ENCODE measurements around the gene HPCAL1.
A peak's percentile ranks its signal among the peaks of the same experiment; 100 is the strongest.

Gene HPCAL1

GRCh38 chr2:10338270-10339188, 35.8 kb downstream of the HPCAL1 start:
- DNase-seq = no peak

GRCh38 chr2:10339647-10340592, 37.2 kb downstream of the HPCAL1 start:
- no peak for DNase-seq

GRCh38 chr2:10340593-10340975, 37.9 kb downstream of the HPCAL1 start:
- DNase-seq = no peak

DNA sequence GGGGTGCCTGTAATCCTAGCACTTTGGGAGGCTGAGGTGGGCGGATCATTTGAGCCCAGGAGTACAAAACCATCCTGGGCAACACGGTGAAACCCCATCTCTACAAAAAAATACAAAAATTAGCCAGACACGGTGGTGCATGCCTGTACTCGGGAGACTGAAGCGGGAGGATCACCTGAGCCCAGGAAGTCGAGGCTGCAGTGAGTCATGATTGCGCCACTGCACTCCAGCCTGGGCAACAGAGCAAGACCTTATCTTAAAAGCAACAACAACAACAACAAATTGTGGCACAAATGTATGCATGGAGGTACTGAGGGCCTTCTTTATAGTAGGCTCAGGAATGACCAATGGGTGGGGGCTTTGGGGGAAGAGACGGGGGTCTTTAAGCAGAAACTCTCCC, 38.5 kb downstream of the HPCAL1 start:
- no peak for DNase-seq

DNA sequence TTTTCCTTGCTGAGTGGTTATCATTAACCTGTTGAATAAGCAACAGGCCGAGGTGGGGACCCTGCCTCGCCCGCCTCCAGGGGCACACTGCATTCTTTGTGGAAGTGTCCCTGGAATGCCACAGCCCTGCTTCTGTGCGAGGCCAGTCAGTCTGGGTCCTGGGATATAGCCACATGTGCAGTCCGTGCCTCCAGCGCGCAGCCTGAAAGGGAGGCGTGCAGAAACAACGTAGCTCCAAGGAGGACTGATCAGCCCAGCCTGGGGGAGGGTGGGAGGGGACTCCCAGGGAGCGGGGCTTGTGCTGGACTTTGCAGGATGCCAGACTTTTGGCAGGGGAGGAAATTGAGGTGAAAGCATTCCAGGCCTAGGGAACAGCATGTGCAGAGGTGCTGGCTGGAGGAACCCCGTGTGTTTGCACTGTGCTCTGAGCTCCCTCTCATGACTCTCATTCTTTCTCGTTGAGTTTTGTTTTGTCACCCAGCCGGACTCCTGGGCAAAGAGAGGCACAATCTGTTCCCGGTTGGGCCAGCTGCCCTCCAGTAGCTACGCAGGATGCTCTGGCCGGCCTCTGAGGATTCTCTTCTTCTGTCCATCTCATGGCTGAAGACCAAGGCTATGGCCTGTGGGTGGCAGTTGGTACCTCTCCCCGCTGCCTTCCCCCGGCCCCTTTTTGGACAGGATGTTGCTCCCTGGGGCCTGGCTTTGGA, 39.7 kb downstream of the HPCAL1 start:
- no peak for DNase-seq

DNA sequence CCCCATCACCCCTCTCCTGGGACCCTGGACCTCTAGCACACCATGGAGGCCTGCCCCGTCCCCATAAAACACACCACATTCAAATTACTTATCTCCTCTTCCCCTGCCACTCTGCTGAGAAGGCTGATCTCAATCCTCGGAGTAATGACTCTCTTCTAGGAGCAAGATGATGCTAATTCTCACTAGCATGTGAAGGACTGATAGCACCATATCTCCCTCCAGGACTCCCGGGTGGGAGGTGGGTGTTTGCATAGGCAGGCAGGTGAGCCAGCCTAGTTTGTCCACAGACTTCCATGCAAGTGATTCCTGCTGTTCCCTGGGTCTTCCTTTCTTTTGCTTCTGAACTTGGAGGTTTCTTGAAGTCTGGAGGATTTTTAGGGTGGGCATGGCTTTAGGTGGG, 40.5 kb downstream of the HPCAL1 start:
- no peak for DNase-seq

- no peak for DNase-seq
These were observed 41.0 kb downstream of the HPCAL1 start for GRCh38 chr2:10343658-10344057.

DNA sequence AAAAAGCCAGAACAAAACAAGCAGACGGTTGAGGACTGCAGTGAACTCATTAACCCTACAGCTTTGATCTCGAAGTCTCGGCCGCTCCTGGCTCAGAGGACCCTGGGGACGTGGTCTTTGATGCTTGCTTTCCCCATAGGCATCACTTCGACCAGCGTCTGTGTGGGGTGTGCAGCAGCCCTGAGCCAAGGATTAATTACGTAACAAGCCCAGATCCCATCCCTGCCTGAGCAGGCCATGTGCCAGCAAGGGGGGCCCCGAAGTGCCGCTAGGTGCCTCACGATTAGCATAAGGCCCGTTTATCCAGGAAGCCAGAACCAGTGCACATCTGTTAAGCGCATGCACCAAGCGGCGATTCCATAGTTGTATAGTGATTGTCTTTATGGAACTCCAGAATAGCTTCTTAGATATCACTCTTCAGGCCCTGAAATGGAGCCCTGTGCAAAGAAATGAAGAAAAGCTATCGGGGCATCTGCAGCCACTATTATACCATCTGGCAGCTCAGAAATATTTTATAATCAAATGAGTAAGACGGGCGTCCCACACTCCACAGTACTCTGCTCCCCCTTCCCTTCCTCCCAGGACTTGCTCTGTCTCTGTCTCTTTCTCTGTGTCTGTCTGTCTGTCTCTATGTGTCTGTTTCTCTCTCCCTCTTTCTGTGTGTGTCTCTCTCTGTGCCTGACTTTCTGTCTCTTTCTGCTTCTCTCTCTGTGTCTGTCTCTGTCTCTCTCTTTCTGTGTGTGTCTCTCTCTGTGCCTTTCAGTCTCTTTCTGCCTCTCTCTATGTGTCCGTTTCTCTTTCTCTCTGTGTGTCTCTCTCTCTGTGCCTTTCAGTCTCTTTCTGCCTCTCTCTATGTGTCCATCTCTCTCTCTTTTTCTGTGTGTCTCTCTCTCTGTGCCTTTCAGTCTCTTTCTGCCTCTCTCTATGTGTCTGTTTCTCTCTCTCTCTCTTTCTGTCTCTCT, 41.7 kb downstream of the HPCAL1 start:
- DNase-seq = no peak

- no peak for DNase-seq
These were observed 42.4 kb downstream of the HPCAL1 start for GRCh38 chr2:10345126-10345525.

DNA sequence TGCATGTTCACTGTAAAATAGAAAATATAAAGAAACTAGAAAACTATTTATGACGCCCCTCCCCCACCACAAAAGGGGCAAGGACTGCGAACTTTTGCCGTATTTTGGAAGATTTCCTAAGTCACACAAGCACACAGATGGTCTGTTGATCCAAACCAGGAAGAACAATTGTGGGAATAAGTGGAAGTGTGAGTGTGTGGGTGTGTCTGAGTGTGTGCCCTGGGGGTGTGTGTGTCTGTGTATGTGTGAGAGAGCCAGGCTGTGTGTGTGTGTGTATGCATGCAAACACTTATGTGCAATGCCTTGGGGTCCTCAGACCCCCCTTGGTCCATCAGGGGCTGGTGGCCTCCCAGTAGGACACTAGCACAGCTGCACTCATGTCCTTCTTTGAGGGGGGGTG, 43.1 kb downstream of the HPCAL1 start:
- no peak for DNase-seq

- DNase-seq = no peak
These were observed 44.3 kb downstream of the HPCAL1 start for GRCh38 chr2:10346929-10347561.

DNA sequence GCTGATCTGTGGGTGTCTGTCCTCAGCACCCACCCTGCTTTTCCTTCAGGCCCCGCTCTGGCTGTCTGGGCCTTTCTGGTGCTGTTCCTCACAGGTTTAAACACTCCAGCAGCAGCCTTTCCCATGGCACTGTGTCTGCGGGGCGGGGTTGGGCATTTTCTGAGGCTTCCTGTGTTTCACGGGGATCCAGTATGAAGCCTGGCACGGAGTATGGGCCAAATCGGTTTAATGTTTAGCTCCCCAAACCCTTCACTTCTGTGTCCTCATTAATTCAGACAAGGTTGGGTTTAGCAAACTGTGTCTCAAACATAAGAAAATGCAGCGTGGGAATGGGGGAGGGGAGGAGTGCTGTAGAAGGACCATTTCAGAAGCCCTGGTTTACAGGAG, 44.9 kb downstream of the HPCAL1 start:
- DNase-seq = no peak

DNA sequence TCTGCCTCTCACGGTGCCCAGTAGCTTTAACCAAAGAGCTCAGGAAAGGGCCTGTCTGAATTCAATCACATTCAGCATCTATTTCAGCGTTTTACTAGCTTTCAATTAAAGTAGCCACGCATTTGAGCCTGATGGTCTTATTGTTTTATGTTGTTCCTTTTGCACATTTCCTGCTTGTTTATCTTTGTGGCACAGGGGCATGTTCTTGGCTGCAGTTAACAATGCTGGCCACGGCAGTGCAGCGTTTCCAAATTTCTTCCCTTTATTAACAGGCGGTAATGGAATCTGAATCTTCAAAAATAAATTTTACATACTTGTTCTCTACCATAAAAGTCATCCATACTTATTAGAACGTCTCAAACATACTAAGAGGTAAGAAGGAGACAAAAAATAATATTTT, 46.2 kb downstream of the HPCAL1 start:
- no peak for DNase-seq

GRCh38 chr2:10350761-10351160, 48.1 kb downstream of the HPCAL1 start:
- no peak for DNase-seq

- DNase-seq = no peak
These were observed 49.7 kb downstream of the HPCAL1 start for GRCh38 chr2:10352361-10352760.

DNA sequence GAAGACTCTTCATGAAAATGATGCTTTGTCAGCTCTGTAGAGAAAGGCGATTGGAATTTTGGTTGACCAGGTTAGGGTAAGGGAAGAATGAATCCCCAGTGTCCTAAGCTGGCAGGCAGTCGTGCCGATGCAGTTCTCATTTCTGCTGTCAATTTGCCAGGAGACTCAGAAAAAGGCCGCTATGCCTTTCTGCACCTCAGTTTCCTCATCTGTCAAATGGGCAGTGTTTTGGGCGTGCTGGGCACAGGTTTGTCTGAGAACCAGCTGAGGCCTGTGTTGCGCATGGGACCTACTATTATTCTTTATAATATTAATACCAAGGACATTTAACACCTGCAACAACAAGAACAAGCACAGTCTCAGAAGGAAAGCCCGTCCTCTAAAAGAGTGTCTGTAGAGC, 50.3 kb downstream of the HPCAL1 start:
- no peak for DNase-seq

- no peak for DNase-seq
These were observed 51.2 kb downstream of the HPCAL1 start for GRCh38 chr2:10353931-10354330.

- no peak for DNase-seq
These were observed 51.7 kb downstream of the HPCAL1 start for GRCh38 chr2:10354399-10354798.

DNA sequence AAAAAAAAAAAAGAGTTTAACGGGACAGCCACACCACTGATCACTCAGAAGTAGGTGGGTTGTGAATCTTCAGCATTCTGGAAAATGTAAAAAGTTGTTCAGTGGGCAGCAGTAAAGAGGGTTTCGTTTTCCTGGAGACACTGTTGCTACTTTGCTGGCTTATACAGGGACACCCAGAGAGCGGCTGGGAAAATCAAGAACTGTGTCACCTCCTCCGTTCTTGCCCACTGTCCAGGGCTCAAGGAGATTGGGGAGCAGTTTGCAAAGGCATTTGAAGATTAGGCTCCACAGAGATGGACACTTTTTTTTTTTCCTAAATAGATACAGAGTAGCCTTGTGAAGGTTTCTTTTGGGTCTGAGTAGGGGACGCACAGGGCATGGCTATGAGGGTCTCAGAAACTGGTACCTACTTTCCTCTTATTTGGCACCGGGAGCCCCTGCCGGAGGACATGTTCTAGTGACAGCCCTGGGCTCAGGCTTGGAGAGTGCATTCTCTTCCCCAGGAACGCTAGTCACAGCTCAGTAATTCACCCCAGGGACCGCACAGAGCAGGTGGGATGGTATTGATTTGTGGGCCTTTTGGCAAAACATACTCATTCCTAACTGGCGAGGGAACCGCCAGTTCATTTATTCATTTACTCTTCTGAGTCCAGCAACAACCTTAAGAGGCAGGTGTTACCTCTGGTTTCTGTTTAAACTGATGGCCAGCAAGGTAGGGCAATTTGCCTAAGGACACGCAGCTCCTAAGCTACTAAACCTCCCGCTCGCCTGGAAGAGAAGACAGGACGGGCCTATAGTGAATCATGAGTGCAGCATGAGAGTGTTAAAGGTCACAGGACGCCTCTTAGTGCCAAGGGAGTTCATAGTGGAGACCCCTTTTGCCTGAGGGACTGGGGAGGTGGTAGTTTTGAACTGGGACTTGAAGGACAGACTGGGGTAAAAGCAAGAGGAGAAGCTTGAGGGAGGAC, 53.1 kb downstream of the HPCAL1 start:
- DNase-seq = peak; percentile 77

- DNase-seq = no peak
These were observed 53.7 kb downstream of the HPCAL1 start for GRCh38 chr2:10356439-10356811.
